Right lobe of liver (tissue), 6 donors: ENCODE results near the gene SKIC8. TPM values are rescaled to one million over a fixed set of nuclear protein-coding genes. Genes with fewer than 3 reads are reported as not detected.

Source experiments
- ATAC-seq, 4 donors: fragments of 200-7000 bp; cut with Tn5 transposase; one replicate each; pipeline ENCODE4 v1.9.1; 2020; ENCODE audit warnings: mild to moderate bottlenecking in 4 of 4, moderate library complexity in 4 of 4
- DNase-seq, 3 donors: peaks; one replicate each; pipeline ENCODE4 v3.0.0-alpha.2; 2020
- H3K27ac ChIP-seq, 3 donors: fragments of 200-600 bp; one replicate each; pipeline ENCODE4 v1.8.0; 2022
- H3K27me3 ChIP-seq, 2 donors: fragments of 200-600 bp; one replicate each; pipeline ENCODE4 v1.8.0; 2022
- H3K36me3 ChIP-seq, 4 donors: fragments of 200-600 bp; sonication (generic) in 1 of 4; one replicate each; pipeline versions ENCODE4 v1.5.1 to v1.8.0; 2017 to 2022; ENCODE audit warnings: control low read depth in 1 of 4
- H3K4me1 ChIP-seq, 4 donors: fragments of 200-600 bp; sonication (generic) in 1 of 4; one replicate each; pipeline versions ENCODE4 v1.5.1 to v1.8.0; 2017 to 2022; ENCODE audit warnings: control low read depth in 1 of 4
- H3K4me3 ChIP-seq, 3 donors: fragments of 200-600 bp; one replicate each; pipeline ENCODE4 v1.8.0; 2022
- H3K9me3 ChIP-seq, 4 donors: fragments of 200-600 bp; sonication (generic) in 1 of 4; one replicate each; pipeline versions ENCODE4 v1.5.1 to v1.8.0; 2017 to 2022; ENCODE audit warnings: control low read depth in 1 of 4
- POLR2A ChIP-seq: fragments of 450-650 bp; IDR thresholded peaks from one replicate; pipeline ENCODE4 v1.6.1; 2017; ENCODE audit warnings: antibody characterized with exemption, mild to moderate bottlenecking
- WGBS: methylation state at CpG from one replicate; pipeline ENCODE4 v1.1.6; 2018; ENCODE audit warnings: low coverage, low lambda C conversion rate; ENCODE audit not compliant: insufficient coverage; ENCODE audit errors: missing lambda C conversion rate; 5-methylcytosine and 5-hydroxymethylcytosine counted together
- intact Hi-C, 2 donors: fragments of 100-400 bp; cut with DNase I; formaldehyde crosslinking; loops; one replicate each; pipeline versions ENCODE4 v1.11.2 to v1.14.1; 2022
- total RNA-seq, 6 experiments: library from RNA; depleted of rRNA in 2 of 6; stranded (reverse); fragments of >200 nt in 2 of 6; fragmentation: NEBNext Ultra II Directional in 3 of 6; extraction: Animal tissue kit (Norgen Biotek cat#: 25700) in 3 of 6; gene quantifications; one replicate each; pipeline versions ENCODE4 v1.1.0 to v1.2.4, GENCODE V29; 2016 to 2023
- TF ChIP-seq, protein P1 (sequence below), 4 donors: fragments of 200-600 bp in 3 of 4; fragments of 450-650 bp in 1 of 4; IDR thresholded peaks; one replicate each; pipeline versions ENCODE4 v1.5.1 to v1.8.0; 2016 to 2022; ENCODE audit warnings: antibody characterized with exemption in 4 of 4, mild to moderate bottlenecking in 2 of 4
- donor health status: DM: no; HTN: yes; CAD: no.
- donor health status: DM: no; HTN: no; CAD: no.
- donor health status: DM: no; HTN: no; CAD: no.
- donor health status: DM: no; HTN: yes; CAD: no.
- donor health status: DM: no; HTN: yes; CAD: no.

Gene SKIC8
- total RNA-seq, 6 experiments from 2014 or later = 21.7 to 30.3 (median 23.0) TPM

- Histone ChIP-seq H3K27ac (no peak overlapping the region), H3K4me3 (no peak overlapping the region), H3K4me1 (no peaks in the 10 kb centered on the region), H3K27me3 (no peaks in the 10 kb centered on the region), H3K9me3 (no peaks in the 10 kb centered on the region), H3K36me3 (no peaks in the 10 kb centered on the region)
- intact Hi-C loops = loop anchor here in 1 of 2 donors (5.0 kb wide), 1 partner anchor 109 kb away; no protein-coding TSS in a partner anchor
- no peak for DNase-seq
- TF ChIP-seq, protein P1, sequence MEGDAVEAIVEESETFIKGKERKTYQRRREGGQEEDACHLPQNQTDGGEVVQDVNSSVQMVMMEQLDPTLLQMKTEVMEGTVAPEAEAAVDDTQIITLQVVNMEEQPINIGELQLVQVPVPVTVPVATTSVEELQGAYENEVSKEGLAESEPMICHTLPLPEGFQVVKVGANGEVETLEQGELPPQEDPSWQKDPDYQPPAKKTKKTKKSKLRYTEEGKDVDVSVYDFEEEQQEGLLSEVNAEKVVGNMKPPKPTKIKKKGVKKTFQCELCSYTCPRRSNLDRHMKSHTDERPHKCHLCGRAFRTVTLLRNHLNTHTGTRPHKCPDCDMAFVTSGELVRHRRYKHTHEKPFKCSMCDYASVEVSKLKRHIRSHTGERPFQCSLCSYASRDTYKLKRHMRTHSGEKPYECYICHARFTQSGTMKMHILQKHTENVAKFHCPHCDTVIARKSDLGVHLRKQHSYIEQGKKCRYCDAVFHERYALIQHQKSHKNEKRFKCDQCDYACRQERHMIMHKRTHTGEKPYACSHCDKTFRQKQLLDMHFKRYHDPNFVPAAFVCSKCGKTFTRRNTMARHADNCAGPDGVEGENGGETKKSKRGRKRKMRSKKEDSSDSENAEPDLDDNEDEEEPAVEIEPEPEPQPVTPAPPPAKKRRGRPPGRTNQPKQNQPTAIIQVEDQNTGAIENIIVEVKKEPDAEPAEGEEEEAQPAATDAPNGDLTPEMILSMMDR (IDR thresholded peaks at IDR 0.05) = no peak
- no peak for TF ChIP-seq POLR2A
- ATAC-seq = no peak
- WGBS = 58% methylated on average over 4 of the region's 5 CpGs
These were observed 13.5 kb upstream of the SKIC8 start for GRCh38 chr15:78312957-78313356.

DNA sequence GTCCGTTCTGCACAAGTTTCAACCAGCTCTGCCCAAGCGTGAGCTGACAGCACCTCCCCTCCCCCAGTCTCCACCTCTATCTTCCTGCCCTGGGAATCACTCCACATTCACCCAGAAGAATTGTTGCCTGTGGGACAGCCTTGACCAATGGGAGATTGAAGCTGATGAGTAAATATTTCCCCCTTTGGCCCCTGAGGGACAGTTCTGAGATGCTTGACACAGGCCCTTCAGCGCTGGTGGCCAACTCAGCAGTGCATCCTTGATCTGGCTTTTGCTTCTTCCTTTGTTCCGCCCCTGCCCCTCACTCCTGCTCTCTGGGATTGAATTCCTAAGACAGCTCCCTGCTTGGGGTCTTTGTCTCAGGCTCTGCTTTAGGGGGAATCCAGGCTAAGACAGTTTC is 13.1 kb upstream of the SKIC8 start:
- H3K9me3 ChIP-seq = no peaks in the 10 kb centered on the region
- intact Hi-C loops = loop anchor here in 1 of 2 donors (5.0 kb wide), 1 partner anchor 110 kb away; no protein-coding TSS in a partner anchor
- H3K27ac ChIP-seq = no peak overlapping the region
- no peak for TF ChIP-seq POLR2A
- DNase-seq (no peak), ATAC-seq (no peak)
- no peaks in the 10 kb centered on the region for H3K4me1 ChIP-seq
- H3K4me3 ChIP-seq = no peak overlapping the region
- H3K27me3 ChIP-seq = no peaks in the 10 kb centered on the region
- WGBS = 50% methylated on average over 1 of the region's 4 CpGs
- H3K36me3 ChIP-seq = no peaks in the 10 kb centered on the region

DNA sequence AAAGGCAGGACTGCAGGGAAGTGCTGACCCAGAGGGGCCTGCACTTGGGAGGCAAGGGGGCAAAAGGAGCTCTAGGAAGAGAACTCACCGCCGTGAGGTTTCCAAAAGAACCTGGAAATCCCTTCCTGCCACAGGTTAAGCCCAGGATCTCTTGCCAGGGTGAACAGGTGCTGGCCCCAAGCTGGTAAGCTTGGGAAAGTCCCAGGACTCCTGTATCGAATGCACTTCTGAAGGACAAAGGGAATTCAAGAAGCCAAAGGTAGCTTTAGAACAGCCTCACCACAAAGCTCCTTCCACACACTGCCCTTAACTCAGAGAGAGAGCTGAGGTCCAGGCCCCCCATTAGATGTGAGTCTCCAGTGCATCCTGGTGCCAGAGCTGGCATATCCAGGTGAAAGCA is 11.9 kb upstream of the SKIC8 start:
- intact Hi-C loops = loop anchor here in 1 of 2 donors (5.0 kb wide), 1 partner anchor 111 kb away; no protein-coding TSS in a partner anchor
- Histone ChIP-seq H3K9me3 (no peaks in the 10 kb centered on the region), H3K27ac (no peak overlapping the region), H3K27me3 (no peaks in the 10 kb centered on the region), H3K4me1 (no peaks in the 10 kb centered on the region), H3K4me3 (no peak overlapping the region), H3K36me3 (no peaks in the 10 kb centered on the region)
- TF ChIP-seq POLR2A = no peak
- TF ChIP-seq, protein P1 (IDR thresholded peaks at IDR 0.05) = no peak
- DNase-seq (no peak), ATAC-seq (no peak)
- 52% methylated on average over 3 of the region's 3 CpGs for WGBS

DNA sequence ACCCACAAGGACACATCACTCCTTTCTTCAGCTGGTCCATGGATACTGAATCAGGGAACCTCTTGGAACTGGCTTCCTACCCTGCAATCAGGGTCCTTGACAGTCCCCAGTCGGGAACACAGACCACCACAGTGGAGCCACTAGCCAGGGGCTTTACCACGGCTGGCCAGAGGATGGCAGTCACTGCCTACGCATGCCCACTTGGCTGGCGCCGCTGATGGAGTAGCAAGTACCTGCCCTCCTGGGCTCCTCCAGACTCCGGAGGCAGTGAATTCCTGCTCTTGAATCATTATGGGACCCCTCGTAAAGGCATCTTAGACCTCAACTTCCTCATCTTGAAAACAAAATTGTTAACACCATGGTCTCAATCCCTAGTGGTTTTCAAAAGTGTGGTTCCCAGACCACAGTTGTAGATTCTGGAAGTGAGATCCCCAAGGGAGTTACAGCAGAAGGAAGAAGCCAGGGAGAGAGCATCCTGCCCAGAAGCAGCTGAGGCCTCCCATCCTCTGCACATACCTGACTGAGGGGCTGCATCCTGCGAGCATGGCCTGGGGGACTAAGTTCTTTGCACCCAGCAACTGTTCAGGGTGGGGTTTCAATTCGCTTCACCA is 9.1 kb upstream of the SKIC8 start:
- H3K9me3 ChIP-seq = no peaks in the 10 kb centered on the region
- H3K4me1 ChIP-seq = no peaks in the 10 kb centered on the region
- DNase-seq (peak; percentile 68 to 76 (median 73)), ATAC-seq (peak; percentile 89 to 95 (median 92))
- WGBS = 0% methylated on average over 5 of the region's 9 CpGs
- TF ChIP-seq POLR2A = no peak
- TF ChIP-seq, protein P1 (IDR thresholded peaks at IDR 0.05) = peak; percentile 77 to 93 (median 81)
- H3K27ac ChIP-seq = no peak overlapping the region
- H3K36me3 ChIP-seq = no peaks in the 10 kb centered on the region
- H3K4me3 ChIP-seq = no peak overlapping the region
- no peaks in the 10 kb centered on the region for H3K27me3 ChIP-seq
- intact Hi-C loops = no loop called here

DNA sequence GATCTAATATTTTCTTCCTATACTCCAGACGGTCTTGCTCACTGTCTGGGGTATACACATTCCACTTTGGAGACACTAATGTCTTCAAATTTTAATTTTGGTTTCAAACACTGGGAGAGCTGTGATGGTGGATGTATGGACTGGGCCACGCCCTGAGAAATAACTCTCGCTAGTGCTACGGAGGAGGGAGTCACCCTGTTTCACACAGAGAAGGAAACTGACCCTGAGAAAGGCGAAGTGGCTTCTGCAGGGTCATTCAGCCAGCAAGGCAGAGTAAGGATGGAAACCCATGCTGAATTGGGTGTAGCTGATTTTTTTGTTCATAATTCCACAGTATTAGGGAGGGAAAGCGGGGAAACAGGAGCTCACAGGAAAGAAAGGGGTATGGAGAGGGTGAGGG is 8.6 kb upstream of the SKIC8 start:
- H3K27ac ChIP-seq = no peak overlapping the region
- TF ChIP-seq POLR2A = no peak
- TF ChIP-seq, protein P1 (IDR thresholded peaks at IDR 0.05) = no peak
- H3K27me3 ChIP-seq = no peaks in the 10 kb centered on the region
- no peaks in the 10 kb centered on the region for H3K9me3 ChIP-seq
- no peak for DNase-seq
- no peak overlapping the region for H3K4me3 ChIP-seq
- no peak for ATAC-seq
- no peaks in the 10 kb centered on the region for H3K4me1 ChIP-seq
- H3K36me3 ChIP-seq = no peaks in the 10 kb centered on the region
- intact Hi-C loops = no loop called here
- WGBS = 21% methylated on average over 6 of the region's 6 CpGs
